MM.1S (cell line): Measurements from ENCODE around the gene TMEM168.

Experiments
- EZH2 ChIP-seq: fragments of 300-600 bp; sonication (generic); optimal IDR thresholded peaks from 2 replicates; pipeline ENCODE3; 2017; ENCODE audit warnings: low read depth, mild to moderate bottlenecking, antibody characterized with exemption, low read length, mixed read lengths
- EZH2phosphoT487 ChIP-seq: fragments of 300-600 bp; sonication (generic); IDR thresholded peaks from 2 replicates; pipeline ENCODE4 v1.6.1; 2018; ENCODE audit warnings: antibody characterized with exemption, low read length
- TF ChIP-seq, protein P1 (sequence below): fragments of 300-600 bp; sonication (generic); IDR thresholded peaks from 2 replicates; pipeline ENCODE4 v1.5.1; 2016; ENCODE audit warnings: antibody characterized with exemption, low read length, mixed read lengths

DNA sequence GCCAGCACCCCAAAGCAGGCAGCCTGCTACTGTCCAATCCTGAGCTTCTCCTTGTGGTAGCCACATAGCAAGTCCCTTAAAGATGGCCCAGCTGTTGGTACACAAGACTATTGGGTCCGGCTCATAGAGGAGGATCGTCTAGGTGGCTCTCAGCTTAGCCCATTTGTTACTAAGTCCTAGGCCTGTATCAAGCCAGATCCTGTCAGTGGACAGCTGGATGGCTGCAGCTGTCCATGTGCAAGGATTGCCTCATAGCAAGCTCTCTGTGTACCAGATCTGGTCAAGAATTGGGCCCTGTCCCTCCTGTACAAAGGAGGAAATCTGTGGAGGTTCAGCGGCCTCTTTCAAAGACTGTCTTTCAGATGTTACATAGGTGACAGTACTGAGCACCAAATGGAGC lies 12.2 kb upstream of the TMEM168 start:
- TF ChIP-seq, protein P1, sequence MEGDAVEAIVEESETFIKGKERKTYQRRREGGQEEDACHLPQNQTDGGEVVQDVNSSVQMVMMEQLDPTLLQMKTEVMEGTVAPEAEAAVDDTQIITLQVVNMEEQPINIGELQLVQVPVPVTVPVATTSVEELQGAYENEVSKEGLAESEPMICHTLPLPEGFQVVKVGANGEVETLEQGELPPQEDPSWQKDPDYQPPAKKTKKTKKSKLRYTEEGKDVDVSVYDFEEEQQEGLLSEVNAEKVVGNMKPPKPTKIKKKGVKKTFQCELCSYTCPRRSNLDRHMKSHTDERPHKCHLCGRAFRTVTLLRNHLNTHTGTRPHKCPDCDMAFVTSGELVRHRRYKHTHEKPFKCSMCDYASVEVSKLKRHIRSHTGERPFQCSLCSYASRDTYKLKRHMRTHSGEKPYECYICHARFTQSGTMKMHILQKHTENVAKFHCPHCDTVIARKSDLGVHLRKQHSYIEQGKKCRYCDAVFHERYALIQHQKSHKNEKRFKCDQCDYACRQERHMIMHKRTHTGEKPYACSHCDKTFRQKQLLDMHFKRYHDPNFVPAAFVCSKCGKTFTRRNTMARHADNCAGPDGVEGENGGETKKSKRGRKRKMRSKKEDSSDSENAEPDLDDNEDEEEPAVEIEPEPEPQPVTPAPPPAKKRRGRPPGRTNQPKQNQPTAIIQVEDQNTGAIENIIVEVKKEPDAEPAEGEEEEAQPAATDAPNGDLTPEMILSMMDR, result no peak
- TF ChIP-seq EZH2phosphoT487 (no peak), EZH2 (no peak)
